Measurements from ENCODE around the gene WWC1.

- TF ChIP-seq CTCF (IDR thresholded peaks at IDR 0.05 in 2 of 3, conservative IDR thresholded peaks at IDR 0.05 in 1 of 3; ENCODE audit: borderline replicate concordance in 1 of 3, insufficient read depth in 1 of 3, low read depth in 2 of 3, low read length in 2 of 3) (no peak), POLR2A (IDR thresholded peaks at IDR 0.05; ENCODE audit: borderline replicate concordance, extremely low read depth, insufficient read depth, insufficient read length) (no peak), YY1 (IDR thresholded peaks at IDR 0.05; ENCODE audit: extremely low read depth, insufficient replicate concordance, low read depth, low read length) (no peak), EZH2 (IDR thresholded peaks at IDR 0.05) (no peak), TCF7L2 (IDR thresholded peaks at IDR 0.05; ENCODE audit: borderline replicate concordance, extremely low read depth, insufficient read depth, insufficient read length) (no peak), REST (IDR thresholded peaks at IDR 0.05; ENCODE audit: low read depth) (no peak), FOSL1 (IDR thresholded peaks at IDR 0.05; ENCODE audit: low read depth) (no peak)
Measured at GRCh38 chr5:168424594-168425323, 133.3 kb downstream of the WWC1 start.
